Measurements from ENCODE around the gene GLRX5. TPM values are rescaled to one million over a fixed set of nuclear protein-coding genes. Genes with fewer than 3 reads are reported as not detected.

Gene GLRX5
- total RNA-seq, 1 donor from 2014 or later = 38.9 TPM

DNA sequence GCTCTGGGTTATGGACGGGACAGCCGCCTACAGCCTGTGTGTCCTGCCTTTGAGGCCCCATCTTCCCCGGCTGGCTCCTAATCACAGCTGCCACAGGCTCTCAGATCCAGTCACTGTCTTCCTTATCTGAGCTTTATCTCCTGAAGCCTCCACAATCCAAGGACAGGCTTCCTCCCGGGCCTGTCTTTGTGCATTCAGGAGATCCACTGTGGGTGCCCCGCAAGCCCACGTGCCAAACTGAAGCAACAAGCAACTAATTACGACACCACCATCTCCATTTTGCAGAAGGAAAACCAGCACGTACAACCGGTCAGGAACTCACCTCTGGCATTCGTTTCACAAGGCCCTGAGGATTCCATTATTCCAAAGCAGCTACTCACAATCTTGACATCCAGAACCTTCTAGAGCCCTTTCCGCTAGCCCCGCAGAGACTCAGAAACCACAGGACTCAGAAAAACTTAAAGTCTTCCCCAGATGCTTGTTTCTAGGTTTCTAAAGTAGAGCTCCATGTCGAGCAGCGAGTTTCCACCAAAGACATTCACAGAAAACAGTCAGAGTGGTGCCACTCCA lies 32.4 kb upstream of the GLRX5 start:
- no peak overlapping the region for H3K4me3 Mint-ChIP-seq (ENCODE audit: unreplicated experiment)
- no peaks in the 10 kb centered on the region for H3K9me3 Mint-ChIP-seq (ENCODE audit: unreplicated experiment)
- peaks cover 5% of the 10 kb centered on the region for H3K27me3 Mint-ChIP-seq (ENCODE audit: unreplicated experiment)
- H3K27ac Mint-ChIP-seq (ENCODE audit: unreplicated experiment) = no peak overlapping the region
- H3K4me1 Mint-ChIP-seq (ENCODE audit: low read depth, unreplicated experiment) = peaks cover 26% of the 10 kb centered on the region
- TF ChIP-seq CTCF (IDR thresholded peaks at IDR 0.05; ENCODE audit: partially characterized antibody, unreplicated experiment) = no peak
- H3K36me3 Mint-ChIP-seq (ENCODE audit: unreplicated experiment) = no peaks in the 10 kb centered on the region
- no peak for DNase-seq

- peaks cover 5% of the 10 kb centered on the region for H3K27me3 Mint-ChIP-seq (ENCODE audit: unreplicated experiment)
These were observed 31.3 kb upstream of the GLRX5 start for GRCh38 chr14:95503365-95504134.

GRCh38 chr14:95504135-95505029 lies 30.5 kb upstream of the GLRX5 start:
- H3K36me3 Mint-ChIP-seq (ENCODE audit: unreplicated experiment) = no peaks in the 10 kb centered on the region
- H3K9me3 Mint-ChIP-seq (ENCODE audit: unreplicated experiment) = no peaks in the 10 kb centered on the region
- no peak for DNase-seq
- peaks cover 25% of the 10 kb centered on the region for H3K4me1 Mint-ChIP-seq (ENCODE audit: low read depth, unreplicated experiment)
- no peak overlapping the region for H3K27ac Mint-ChIP-seq (ENCODE audit: unreplicated experiment)
- TF ChIP-seq CTCF (IDR thresholded peaks at IDR 0.05; ENCODE audit: partially characterized antibody, unreplicated experiment) = no peak
- peaks cover 2% of the 10 kb centered on the region for H3K27me3 Mint-ChIP-seq (ENCODE audit: unreplicated experiment)
- H3K4me3 Mint-ChIP-seq (ENCODE audit: unreplicated experiment) = no peak overlapping the region

More at GRCh38 chr14:95503365-95504134, 31.3 kb upstream of the GLRX5 start:
- no peaks in the 10 kb centered on the region for H3K36me3 Mint-ChIP-seq (ENCODE audit: unreplicated experiment)
- DNase-seq = no peak
- no peak overlapping the region for H3K4me3 Mint-ChIP-seq (ENCODE audit: unreplicated experiment)
- TF ChIP-seq CTCF (IDR thresholded peaks at IDR 0.05; ENCODE audit: partially characterized antibody, unreplicated experiment) = no peak
- H3K9me3 Mint-ChIP-seq (ENCODE audit: unreplicated experiment) = no peaks in the 10 kb centered on the region
- no peak overlapping the region for H3K27ac Mint-ChIP-seq (ENCODE audit: unreplicated experiment)
- peaks cover 25% of the 10 kb centered on the region for H3K4me1 Mint-ChIP-seq (ENCODE audit: low read depth, unreplicated experiment)

DNA sequence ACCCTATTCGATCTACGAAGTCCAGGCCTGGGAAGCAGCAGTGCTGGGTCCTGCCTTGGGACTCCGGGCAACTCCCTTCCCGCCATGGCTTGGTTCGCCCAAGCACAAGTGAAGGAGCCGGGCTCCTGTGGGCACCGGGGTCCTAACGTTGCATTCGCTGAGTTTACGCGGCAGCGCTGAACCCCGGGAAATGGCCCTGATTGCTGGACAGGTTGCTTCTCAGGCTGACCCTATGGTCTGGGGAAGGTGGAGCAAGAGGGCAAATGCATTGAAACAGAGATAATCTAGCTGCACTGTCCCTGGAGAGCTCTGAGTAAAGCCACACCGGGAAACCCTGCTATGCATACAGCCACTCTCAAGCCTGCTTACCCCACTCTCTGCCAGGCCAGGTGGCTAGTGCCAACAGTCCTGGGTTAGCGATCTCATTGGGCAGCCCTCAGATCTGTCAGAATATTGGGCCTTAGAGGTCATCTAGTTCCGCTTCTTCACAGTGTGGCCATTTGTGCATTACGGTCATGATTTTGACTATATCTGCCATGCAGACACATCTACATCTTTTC lies 29.7 kb upstream of the GLRX5 start:
- H3K36me3 Mint-ChIP-seq (ENCODE audit: unreplicated experiment) = no peaks in the 10 kb centered on the region
- H3K4me1 Mint-ChIP-seq (ENCODE audit: low read depth, unreplicated experiment) = peaks cover 25% of the 10 kb centered on the region
- H3K9me3 Mint-ChIP-seq (ENCODE audit: unreplicated experiment) = no peaks in the 10 kb centered on the region
- TF ChIP-seq CTCF (IDR thresholded peaks at IDR 0.05; ENCODE audit: partially characterized antibody, unreplicated experiment) = no peak
- H3K27me3 Mint-ChIP-seq (ENCODE audit: unreplicated experiment) = peaks cover 2% of the 10 kb centered on the region
- H3K4me3 Mint-ChIP-seq (ENCODE audit: unreplicated experiment) = no peak overlapping the region
- DNase-seq = no peak
- H3K27ac Mint-ChIP-seq (ENCODE audit: unreplicated experiment) = peak overlapping the region; percentile 64

All from glutamatergic neuron (in vitro differentiated cells).